ENCODE results near the gene SMIM41.

SMIM41 gene

GRCh38 chr12:52148464-52149181 is 69.1 kb downstream of the SMIM41 start:
- no peak for DNase-seq

GRCh38 chr12:52149182-52149641 is 69.7 kb downstream of the SMIM41 start:
- no peak for DNase-seq

GRCh38 chr12:52149651-52150241 is 70.2 kb downstream of the SMIM41 start:
- DNase-seq, result no peak

- no peak for DNase-seq
These were observed 71.8 kb downstream of the SMIM41 start for GRCh38 chr12:52151153-52151836.

- no peak for DNase-seq
These were observed 72.6 kb downstream of the SMIM41 start for GRCh38 chr12:52151837-52152783.

- DNase-seq, result no peak
These were observed 73.4 kb downstream of the SMIM41 start for GRCh38 chr12:52152905-52153317.

GRCh38 chr12:52155048-52155868 is 75.8 kb downstream of the SMIM41 start:
- DNase-seq, result no peak

GRCh38 chr12:52156311-52156710 is 76.8 kb downstream of the SMIM41 start:
- DNase-seq, result no peak

- peak; percentile 51 for DNase-seq
These were observed 77.5 kb downstream of the SMIM41 start for GRCh38 chr12:52156757-52157565.

GRCh38 chr12:52157566-52158150 is 78.2 kb downstream of the SMIM41 start:
- DNase-seq, result no peak
